ENCODE results near the gene CYB5D1. TPM values are rescaled to one million over a fixed set of nuclear protein-coding genes. Genes with fewer than 3 reads are reported as not detected.

CYB5D1 gene
- total and polyA plus RNA-seq, 2 of the 8 experiments (the other 6 are each of a cell fraction or from before 2014, with no cell fraction given) = 11.0 to 18.0 TPM

GRCh38 chr17:7867881-7868329, 10.1 kb downstream of the CYB5D1 start (continued):
- no peak for TF ChIP-seq CHD7 (IDR thresholded peaks at IDR 0.05; ENCODE audit: insufficient replicate concordance, low read length)
- TF ChIP-seq RFX5 (IDR thresholded peaks at IDR 0.05; ENCODE audit: borderline replicate concordance, low read depth, low read length) = no peak
- TF ChIP-seq EZH2 (IDR thresholded peaks at IDR 0.05; ENCODE audit: low read depth, low read length, severe bottlenecking) = no peak
- TF ChIP-seq ZNF274 (IDR thresholded peaks at IDR 0.05; ENCODE audit: borderline replicate concordance, extremely low read depth, low read length) = no peak
- no peak for TF ChIP-seq SIX5 (IDR thresholded peaks at IDR 0.05; ENCODE audit: low read depth, low read length)
- no peak for TF ChIP-seq POLR2A (IDR thresholded peaks at IDR 0.05; ENCODE audit: control extremely low read depth in 1 of 2, low read depth in 2 of 2, low read length in 2 of 2)
- no peak for TF ChIP-seq BRCA1 (IDR thresholded peaks at IDR 0.05; ENCODE audit: low read depth, low read length)

All from H1 (cell line).